Upper lobe of left lung (tissue), 4 donors: ENCODE results near the gene PILRB.
A peak's percentile ranks its signal among the peaks of the same experiment; 100 is the strongest.
"Not testable (repeated sequence)": the region's sequence is repeated elsewhere in the genome, so short reads cannot be mapped to it uniquely, and the experiment has no call there.

ENCODE experiments used
- CTCF ChIP-seq, 6 experiments: fragments of 450-650 bp in 4 of 6; fragments of 200-600 bp in 2 of 6; sonication (generic) in 2 of 6; IDR thresholded peaks; one replicate each; pipeline ENCODE4 v1.5.1; 2016 to 2019; ENCODE audit warnings: antibody characterized with exemption in 6 of 6
- POLR2AphosphoS5 ChIP-seq, 2 donors: sonication (generic); formaldehyde crosslinking; IDR thresholded peaks; one replicate each; pipeline ENCODE4 v1.5.1; 2017; ENCODE audit warnings: antibody characterized with exemption in 2 of 2

GRCh38 chr7:100345288-100345672, 12.6 kb upstream of the PILRB start:
- TF ChIP-seq CTCF (IDR thresholded peaks at IDR 0.05) = peak in 4 of 6 experiments; percentile 15 to 59 (median 38)
- not testable (repeated sequence) for TF ChIP-seq POLR2AphosphoS5 (IDR thresholded peaks at IDR 0.05)
